A549 (cell line): ENCODE results near the gene SYT6. TPM values are rescaled to one million over a fixed set of nuclear protein-coding genes. Genes with fewer than 3 reads are reported as not detected.

Experiments
- ATAC-seq, 2 experiments: fragments of 200-7000 bp in 1 of 2; fragments of >200 bp in 1 of 2; cut with Nextera tagmentation in 1 of 2; cut with Tn5 transposase in 1 of 2; 3 replicates each; pipeline versions ENCODE4 v1.8.0 to v1.9.1; 2018 to 2020; ENCODE audit warnings: mild to moderate bottlenecking in 1 of 2, moderate library complexity in 1 of 2
- CTCF ChIA-PET: fragments of 300-600 bp; sonication (Branson Sonifier 250); formaldehyde crosslinking; extraction: SDS; loops from one replicate; lab custom pipeline; 2021; ENCODE audit warnings: antibody characterized with exemption, inconsistent platforms; lab: Yijun Ruan, JAX
- POLR2A ChIA-PET: fragments of 350-600 bp; formaldehyde crosslinking; extraction: SDS; loops from one replicate; lab custom pipeline; 2021; ENCODE audit warnings: antibody characterized with exemption, inconsistent platforms; lab: Yijun Ruan, JAX
- DNase-seq, 2 experiments: peaks; one replicate each; pipeline versions ENCODE4 v3.0.0 to v3.0.0-alpha.2; 2011 to 2016; ENCODE audit warnings: low read depth in 1 of 2, low spot score in 1 of 2
- FAIRE-seq: peaks from 2 replicates; lab custom pipeline; 2011; peaks lifted over from hg19 to GRCh38; lab: Jason Lieb, UNC
- H3K27ac ChIP-seq, 2 experiments: fragments of >200 bp; sonication (Bioruptor Twin); formaldehyde crosslinking; 3 replicates each; pipeline ENCODE4 v1.5.1; 2016 to 2017
- H3K4me1 ChIP-seq: fragments of >200 bp; sonication (Bioruptor Twin); formaldehyde crosslinking; 3 replicates; pipeline ENCODE4 v1.6.1; 2016
- H3K4me2 ChIP-seq: fragments of >200 bp; sonication (Bioruptor Twin); formaldehyde crosslinking; 3 replicates; pipeline ENCODE4 v1.6.1; 2016
- H3K4me3 ChIP-seq: fragments of >200 bp; sonication (Bioruptor Twin); formaldehyde crosslinking; 3 replicates; pipeline ENCODE4 v1.5.1; 2016
- H3K9me3 ChIP-seq: fragments of >200 bp; sonication (Bioruptor Twin); formaldehyde crosslinking; 3 replicates; pipeline ENCODE4 v1.6.1; 2016
- BCL3 ChIP-seq: fragments of >200 bp; sonication (Bioruptor Twin); formaldehyde crosslinking; IDR thresholded peaks from 3 replicates; pipeline ENCODE4 v1.6.1; 2016
- BHLHE40 ChIP-seq: IDR thresholded peaks from 2 replicates; pipeline ENCODE4 v1.6.1; 2012; ENCODE audit warnings: low read depth, low read length, inconsistent platforms
- CTCF ChIP-seq: fragments of >200 bp; sonication (Bioruptor Twin); formaldehyde crosslinking; IDR thresholded peaks from 3 replicates; pipeline ENCODE4 v1.5.1; 2016
- EHF ChIP-seq: fragments of 250-450 bp; sonication (Bioruptor Pico); IDR thresholded peaks from 2 replicates; pipeline ENCODE4 v1.5.0; 2020; ENCODE audit warnings: mild to moderate bottlenecking
- HES2 ChIP-seq: fragments of >200 bp; sonication (Bioruptor Twin); formaldehyde crosslinking; IDR thresholded peaks from 2 replicates; pipeline ENCODE4 v1.6.1; 2016
- JUN ChIP-seq, 2 experiments: fragments of >200 bp; sonication (Bioruptor Twin); formaldehyde crosslinking; IDR thresholded peaks; 2 replicates in 1 of 2; 3 replicates in 1 of 2; pipeline ENCODE4 v1.6.1; 2016 to 2017
- JUNB ChIP-seq: fragments of >200 bp; sonication (Bioruptor Twin); formaldehyde crosslinking; IDR thresholded peaks from 2 replicates; pipeline ENCODE4 v1.6.1; 2016
- KDM5A ChIP-seq: fragments of 200-600 bp; sonication (generic); IDR thresholded peaks from 2 replicates; pipeline ENCODE4 v1.6.1; 2016; ENCODE audit warnings: antibody characterized with exemption, mild to moderate bottlenecking
- MAFK ChIP-seq: fragments of 450-650 bp; IDR thresholded peaks from 2 replicates; pipeline ENCODE4 v1.6.1; 2014; ENCODE audit not compliant: partially characterized antibody
- RAD21 ChIP-seq, 2 experiments: fragments of >200 bp in 1 of 2; sonication (Bioruptor Twin) in 1 of 2; formaldehyde crosslinking in 1 of 2; IDR thresholded peaks in 1 of 2; conservative IDR thresholded peaks in 1 of 2; 2 replicates in 1 of 2; 3 replicates in 1 of 2; pipeline ENCODE4 v1.6.1; 2012 to 2018; ENCODE audit warnings: inconsistent platforms in 1 of 2
- RARB ChIP-seq: fragments of 250-450 bp; sonication (Bioruptor Pico); IDR thresholded peaks from 2 replicates; pipeline ENCODE4 v1.8.0; 2021; ENCODE audit warnings: mild to moderate bottlenecking, moderate library complexity
- USF2 ChIP-seq: fragments of 450-650 bp; IDR thresholded peaks from 2 replicates; pipeline ENCODE4 v1.6.1; 2014; ENCODE audit warnings: antibody characterized with exemption
- ZNF302 ChIP-seq: fragments of 250-450 bp; sonication (Bioruptor Pico); IDR thresholded peaks from 2 replicates; pipeline ENCODE4 v1.9.0; 2021; ENCODE audit warnings: inconsistent platforms, mild to moderate bottlenecking, moderate library complexity
- ZSCAN20 ChIP-seq: fragments of 250-450 bp; sonication (Bioruptor Pico); IDR thresholded peaks from 2 replicates; pipeline ENCODE4 v1.8.0; 2022; ENCODE audit warnings: mild to moderate bottlenecking, moderate library complexity
- WGBS: methylation state at CpG from one replicate; pipeline ENCODE4 v1.1.6; 2017; ENCODE audit errors: missing lambda C conversion rate; 5-methylcytosine and 5-hydroxymethylcytosine counted together
- polyA minus RNA-seq: library from RNA; depleted of rRNA, polyadenylated mRNA; stranded (reverse); fragments of >200 nt; gene quantifications from 2 replicates; pipeline ENCODE4 v1.2.3, GENCODE V29; 2011; rRNA and poly(A)+ RNA removed
- polyA plus RNA-seq, 4 experiments: library from polyadenylated mRNA; depleted of rRNA in 3 of 4; stranded (reverse); fragments of >200 nt; fragmentation: RNase III in 1 of 4; extraction: RNeasy Plus Mini Kit Qiagen cat#74134 plus additional on column Dnase treatment in 1 of 4; gene quantifications; 2 replicates in 3 of 4; 3 replicates in 1 of 4; pipeline ENCODE4 v1.2.3, GENCODE V29; 2011 to 2017

SYT6 gene
- polyA plus RNA-seq (2011; rRNA removed) (0.57 and 0.70 TPM in 2 replicates), polyA plus RNA-seq (2017; fragmentation: RNase III; extraction: RNeasy Plus Mini Kit Qiagen cat#74134 plus additional on column Dnase treatment) (0.49 to 1.1 TPM (median 0.60 TPM) in 3 replicates), polyA minus RNA-seq (0.73 and 1.2 TPM in 2 replicates)
- polyA plus RNA-seq (2012; cell fraction: cytosol; rRNA removed): 0.45 and 0.52 TPM in 2 replicates
- 0.46 and 0.83 TPM in 2 replicates for polyA plus RNA-seq (2012; cell fraction: nucleus; rRNA removed)

- POLR2A ChIA-PET: no interaction called here
- TF ChIP-seq BCL3 (no peak), USF2 (no peak), RAD21 (conservative IDR thresholded peaks at IDR 0.05 in 1 of 2, IDR thresholded peaks at IDR 0.05 in 1 of 2) (no peak), ZSCAN20 (CRISPR knock-in tag) (no peak), CTCF (no peak), HES2 (no peak)
- TF ChIP-seq, all 56 proteins: peak for 0
- FAIRE-seq (no peak), ATAC-seq (peak in 1 of 2 experiments; percentile 70; a peak in 3 of 6 replicates), DNase-seq (no peak)
- 47% methylated on average over 4 of the region's 70 CpGs for WGBS
- peak within 1 kb of the TSS; percentile 53 for H3K4me3 ChIP-seq
- CTCF ChIA-PET: interaction anchor here (0.6 to 2.3 kb wide), 10 partner anchors 12 to 957 kb away, joined by 3 to 8 read pairs (median 3); partner anchors contain the start of gene OLFML3
- no peaks in the 10 kb centered on the region for H3K9me3 ChIP-seq
- H3K27ac ChIP-seq: peak within 1 kb of the TSS; percentile 53 to 82; a peak in 5 of 6 replicates
- H3K4me2 ChIP-seq: peak within 1 kb of the TSS; percentile 96
- H3K4me1 ChIP-seq: 0 out of 3 replicates have a peak, but pooled peaks cover 11% of the 10 kb centered on the region
These were observed at the start of gene SYT6 for GRCh38 chr1:114153261-114154145. SYT6 (minus strand) TSS chr1:114153869; CDS start chr1:114153772, 97 bp downstream.

- Histone ChIP-seq H3K27ac (no peak overlapping the region), H3K4me1 (no peaks in the 10 kb centered on the region), H3K9me3 (no peaks in the 10 kb centered on the region), H3K4me3 (no peak overlapping the region), H3K4me2 (no peak overlapping the region)
- 37% methylated on average over 3 of the region's 3 CpGs for WGBS
- no peak for ATAC-seq
- CTCF ChIA-PET: interaction anchor here (0.6 kb wide), 1 partner anchor 19 kb away, joined by 3 read pairs; no protein-coding TSS in a partner anchor
- FAIRE-seq: no peak
- TF ChIP-seq BHLHE40: no peak
- TF ChIP-seq RARB: no peak
- TF ChIP-seq MAFK: no peak
- TF ChIP-seq EHF (CRISPR knock-in tag): no peak
- no peak for TF ChIP-seq JUN (IDR thresholded peaks at IDR 0.05)
- no peak for TF ChIP-seq JUNB
- TF ChIP-seq HES2: no peak
- no peak for TF ChIP-seq KDM5A
- no peak for DNase-seq
- POLR2A ChIA-PET: no interaction called here
These were observed 47.8 kb upstream of the SYT6 start for GRCh38 chr1:114201486-114201885.

GRCh38 chr1:114199017-114199594 is 45.4 kb upstream of the SYT6 start:
- POLR2A ChIA-PET: no interaction called here
- no peak for FAIRE-seq
- CTCF ChIA-PET: interaction anchor here (1.3 kb wide), 1 partner anchor 220 kb away, joined by 4 read pairs; the partner anchor contains the start of gene OLFML3

More at GRCh38 chr1:114199017-114199594, 45.4 kb upstream of the SYT6 start:
- Histone ChIP-seq H3K4me1 (no peaks in the 10 kb centered on the region), H3K27ac (no peak overlapping the region), H3K9me3 (no peaks in the 10 kb centered on the region), H3K4me2 (no peak overlapping the region), H3K4me3 (no peak overlapping the region)
- 33% methylated on average over 3 of the region's 3 CpGs for WGBS
- no peak for DNase-seq
- ATAC-seq: no peak
- TF ChIP-seq ZNF302 (CRISPR knock-in tag): no peak
